SK-N-SH (cell line): ENCODE measurements around the gene CCDC154. TPM values are rescaled to one million over a fixed set of nuclear protein-coding genes. Genes with fewer than 3 reads are reported as not detected.

ENCODE experiments used
- CTCF ChIA-PET: fragments of 300-600, 350-600 bp; formaldehyde crosslinking; extraction: SDS; loops from one replicate; lab custom pipeline; 2021; lab: Yijun Ruan, JAX
- POLR2A ChIA-PET: fragments of 350-600 bp; sonication (Branson Sonifier 250); formaldehyde crosslinking; extraction: SDS; loops from one replicate; lab custom pipeline; 2020; ENCODE audit warnings: antibody characterized with exemption, inconsistent platforms; lab: Yijun Ruan, JAX
- DNase-seq: peaks from one replicate; pipeline ENCODE4 v3.0.0; 2012
- H2AFZ ChIP-seq: fragments of 200-600 bp; sonication (generic); 2 replicates; pipeline ENCODE4 v1.8.1; 2016; ENCODE audit warnings: antibody characterized with exemption, mild to moderate bottlenecking, low read depth
- H3F3A ChIP-seq: fragments of 200-600 bp; sonication (generic); replicated peaks from 2 replicates; pipeline ENCODE3; 2016; ENCODE audit warnings: antibody characterized with exemption, mild to moderate bottlenecking; ENCODE audit not compliant: insufficient read depth
- H3K27ac ChIP-seq, 2 experiments: fragments of 200-500 bp in 1 of 2; fragments of 200-600 bp in 1 of 2; sonication (Bioruptor generic) in 1 of 2; sonication (generic), shearing (Covaris generic) in 1 of 2; 2 replicates each; pipeline versions ENCODE4 v1.5.1 to v1.6.1; 2014 to 2016; ENCODE audit warnings: low read depth in 2 of 2, inconsistent platforms in 1 of 2, low read length in 1 of 2, mild to moderate bottlenecking in 1 of 2, mixed read lengths in 1 of 2
- H3K27me3 ChIP-seq: fragments of 200-600 bp; sonication (generic), shearing (Covaris generic); 2 replicates; pipeline ENCODE4 v1.6.1; 2016; ENCODE audit warnings: mixed run types; ENCODE audit not compliant: insufficient read depth
- H3K36me3 ChIP-seq, 2 experiments: fragments of 200-500 bp in 1 of 2; fragments of 200-600 bp in 1 of 2; sonication (Bioruptor generic) in 1 of 2; sonication (generic) in 1 of 2; replicated peaks in 1 of 2; 2 replicates each; pipeline versions ENCODE3 to v1.5.1; 2014 to 2016; ENCODE audit warnings: low read length in 1 of 2, mild to moderate bottlenecking in 1 of 2; ENCODE audit not compliant: insufficient read depth in 2 of 2, control insufficient read depth in 1 of 2
- H3K4me1 ChIP-seq, 2 experiments: fragments of 200-500 bp in 1 of 2; fragments of 200-600 bp in 1 of 2; sonication (Bioruptor generic) in 1 of 2; sonication (generic), shearing (Covaris generic) in 1 of 2; 2 replicates each; pipeline versions ENCODE4 v1.5.1 to v1.6.1; 2014 to 2016; ENCODE audit warnings: low read depth in 1 of 2, low read length in 1 of 2, mixed run types in 1 of 2; ENCODE audit not compliant: insufficient read depth in 2 of 2, control insufficient read depth in 1 of 2
- H3K4me2 ChIP-seq: fragments of 200-600 bp; sonication (generic), shearing (Covaris generic); 2 replicates; pipeline ENCODE4 v1.6.1; 2017; ENCODE audit warnings: mixed run types
- H3K4me3 ChIP-seq, 2 experiments: fragments of 200-500 bp in 1 of 2; fragments of 200-600 bp in 1 of 2; sonication (Bioruptor generic) in 1 of 2; sonication (generic), shearing (Covaris generic) in 1 of 2; 2 replicates each; pipeline versions ENCODE4 v1.5.1 to v1.8.1; 2014 to 2016; ENCODE audit warnings: low read depth in 2 of 2, inconsistent platforms in 1 of 2, low read length in 1 of 2, mild to moderate bottlenecking in 1 of 2, mixed read lengths in 1 of 2, moderate library complexity in 1 of 2
- H3K79me2 ChIP-seq: fragments of 200-600 bp; sonication (generic); 2 replicates; pipeline ENCODE4 v1.8.1; 2017; ENCODE audit warnings: mild to moderate bottlenecking; ENCODE audit not compliant: insufficient read depth
- H3K9ac ChIP-seq: fragments of 200-600 bp; sonication (generic); 2 replicates; pipeline ENCODE4 v1.6.1; 2017; ENCODE audit warnings: mixed run types
- H3K9me2 ChIP-seq: fragments of 200-600 bp; sonication (generic); 2 replicates; pipeline ENCODE4 v1.6.1; 2017; ENCODE audit warnings: mixed run types
- H3K9me3 ChIP-seq: fragments of 200-600 bp; sonication (generic); 2 replicates; pipeline ENCODE4 v1.6.1; 2017; ENCODE audit warnings: mixed run types, mild to moderate bottlenecking, moderate library complexity
- H4K20me1 ChIP-seq: fragments of 200-600 bp; sonication (generic); 2 replicates; pipeline ENCODE4 v1.6.1; 2017; ENCODE audit warnings: mild to moderate bottlenecking, mixed run types; ENCODE audit not compliant: insufficient read depth
- CHD2 ChIP-seq: fragments of 150-350 bp; IDR thresholded peaks from 2 replicates; pipeline ENCODE4 v1.6.1; 2018; ENCODE audit warnings: low read length; ENCODE audit not compliant: partially characterized antibody
- CTCF ChIP-seq: fragments of 200-600 bp; sonication (generic); IDR thresholded peaks from 2 replicates; pipeline ENCODE4 v1.6.1; 2017; ENCODE audit warnings: antibody characterized with exemption, mild to moderate bottlenecking, moderate library complexity
- EP300 ChIP-seq, 2 experiments: IDR thresholded peaks; 2 replicates each; pipeline versions ENCODE4 v1.4.0 to v1.6.1; 2012; ENCODE audit warnings: borderline replicate concordance in 1 of 2, low read depth in 1 of 2, low read length in 1 of 2
- GABPA ChIP-seq: IDR thresholded peaks from 2 replicates; pipeline ENCODE4 v1.4.0; 2012; ENCODE audit warnings: low read depth, mild to moderate bottlenecking
- GATA2 ChIP-seq: sonication (generic); formaldehyde crosslinking; IDR thresholded peaks from 2 replicates; pipeline ENCODE4 v1.5.0; 2020; ENCODE audit warnings: mild to moderate bottlenecking, missing genetic modification reagents
- IRF3 ChIP-seq: fragments of 150-350 bp; IDR thresholded peaks from 2 replicates; pipeline ENCODE4 v1.6.1; 2016; ENCODE audit warnings: mild to moderate bottlenecking, low read depth, low read length
- MEF2A ChIP-seq: IDR thresholded peaks from 2 replicates; pipeline ENCODE4 v1.4.0; 2012; ENCODE audit warnings: low read depth, borderline replicate concordance
- MXI1 ChIP-seq: IDR thresholded peaks from 2 replicates; pipeline ENCODE4 v1.6.1; 2012; ENCODE audit warnings: mild to moderate bottlenecking, low read depth, low read length, improper control_type of control experiment
- NFIC ChIP-seq: IDR thresholded peaks from 2 replicates; pipeline ENCODE4 v1.4.0; 2012; ENCODE audit warnings: borderline replicate concordance
- POLR2AphosphoS5 ChIP-seq: IDR thresholded peaks from 2 replicates; pipeline ENCODE4 v1.6.1; 2012; ENCODE audit warnings: low read depth, low read length
- RAD21 ChIP-seq: IDR thresholded peaks from 2 replicates; pipeline ENCODE4 v1.6.1; 2012; ENCODE audit warnings: mild to moderate bottlenecking, low read length
- RCOR1 ChIP-seq: fragments of 150-350 bp; IDR thresholded peaks from 2 replicates; pipeline ENCODE4 v1.6.1; 2017; ENCODE audit warnings: antibody characterized with exemption, low read length
- REST ChIP-seq: IDR thresholded peaks from 2 replicates; pipeline ENCODE4 v1.6.1; 2012; ENCODE audit warnings: mild to moderate bottlenecking, low read depth, low read length, moderate library complexity
- RFX5 ChIP-seq: IDR thresholded peaks from 2 replicates; pipeline ENCODE4 v1.6.1; 2012; ENCODE audit warnings: mild to moderate bottlenecking, improper control_type of control experiment, low read length
- RXRA ChIP-seq: IDR thresholded peaks from 2 replicates; pipeline ENCODE4 v1.4.0; 2012; ENCODE audit warnings: low read depth, mild to moderate bottlenecking, borderline replicate concordance
- TCF12 ChIP-seq: IDR thresholded peaks from 2 replicates; pipeline ENCODE4 v1.4.0; 2012
- USF1 ChIP-seq: IDR thresholded peaks from 2 replicates; pipeline ENCODE4 v1.4.0; 2012; ENCODE audit warnings: low read depth, borderline replicate concordance
- WGBS: methylation state at CpG from one replicate; pipeline ENCODE4 v1.1.6; 2017; ENCODE audit warnings: low lambda C conversion rate; 5-methylcytosine and 5-hydroxymethylcytosine counted together
- polyA plus RNA-seq, 3 experiments: library from polyadenylated mRNA; depleted of rRNA; stranded (reverse); fragments of >200 nt; gene quantifications; 2 replicates each; pipeline ENCODE4 v1.2.3, GENCODE V29; 2012

Gene CCDC154
- polyA plus RNA-seq, 1 of the 3 experiments (the other 2 are of a cell fraction), result 0.35 TPM

- H3K27me3 ChIP-seq, result no peaks in the 10 kb centered on the region
- no peaks in the 10 kb centered on the region for H3F3A ChIP-seq
- no peak overlapping the region for H3K27ac ChIP-seq
- H3K4me2 ChIP-seq, result no peak overlapping the region
- no peaks in the 10 kb centered on the region for H3K9me2 ChIP-seq
- H4K20me1 ChIP-seq, result no peaks in the 10 kb centered on the region
- ChIA-PET POLR2A (no interaction called here), CTCF (no interaction called here)
- H3K79me2 ChIP-seq, result no peaks in the 10 kb centered on the region
- no peak for DNase-seq
- no peak overlapping the region for H3K4me3 ChIP-seq
- no CpG with 5 or more reads among the region's 20 CpGs for WGBS
- TF ChIP-seq USF1, result no peak
- no peak for TF ChIP-seq CTCF
- no peak for TF ChIP-seq RCOR1
- TF ChIP-seq RXRA, result no peak
- TF ChIP-seq NFIC, result no peak
- no peak for TF ChIP-seq MEF2A
- no peak for TF ChIP-seq POLR2AphosphoS5
- TF ChIP-seq GATA2 (CRISPR knock-in tag), result no peak
- TF ChIP-seq RFX5, result no peak
- TF ChIP-seq MXI1, result no peak
- no peak for TF ChIP-seq REST
- no peak for TF ChIP-seq RAD21
- TF ChIP-seq CHD2, result no peak
- no peak for TF ChIP-seq TCF12
- no peak for TF ChIP-seq GABPA
- no peak for TF ChIP-seq EP300 (IDR thresholded peaks at IDR 0.05; ENCODE audit: borderline replicate concordance in 1 of 2, low read depth in 1 of 2, low read length in 1 of 2)
- TF ChIP-seq IRF3, result no peak
- peaks cover 0 to 39% of the 10 kb centered on the region in 2 experiments for H3K36me3 ChIP-seq
- H3K9me3 ChIP-seq, result no peaks in the 10 kb centered on the region
- H3K4me1 ChIP-seq, result no peaks in the 10 kb centered on the region
- H3K9ac ChIP-seq, result no peak overlapping the region
- no peak overlapping the region for H2AFZ ChIP-seq
These were observed 8.2 kb upstream of the CCDC154 start for GRCh38 chr16:1452530-1452929.
